B cell (primary cell): ENCODE results near the gene DSP. TPM values are rescaled to one million over a fixed set of nuclear protein-coding genes. Genes with fewer than 3 reads are reported as not detected.

Experiments
- ATAC-seq: fragments of 200-7000 bp; cut with Tn5 transposase; one replicate; pipeline ENCODE4 v1.10.0; 2021; ENCODE audit warnings: low read depth, mild to moderate bottlenecking, moderate number of reproducible peaks, moderate library complexity
- CTCF ChIA-PET: fragments of 350-600 bp; sonication (Branson Sonifier 250); formaldehyde crosslinking; loops from one replicate; lab custom pipeline; 2021; ENCODE audit warnings: antibody characterized with exemption, inconsistent platforms; lab: Charles Lee
- POLR2A ChIA-PET: fragments of 350-600 bp; sonication (Branson Sonifier 250); formaldehyde crosslinking; loops from one replicate; lab custom pipeline; 2021; ENCODE audit warnings: antibody characterized with exemption; lab: Charles Lee
- DNase-seq: peaks from one replicate; pipeline ENCODE4 v3.0.0; 2013
- H2AFZ ChIP-seq: 2 replicates; pipeline ENCODE4 v1.6.1; 2012; ENCODE audit warnings: mild to moderate bottlenecking, low read depth, low read length; ENCODE audit not compliant: insufficient read depth, poor library complexity, severe bottlenecking
- H3K27ac ChIP-seq, 2 donors: 1 replicate in 1 of 2; 2 replicates in 1 of 2; pipeline ENCODE4 v1.5.1; 2012 to 2013; ENCODE audit warnings: low read length in 2 of 2, mild to moderate bottlenecking in 2 of 2, moderate library complexity in 1 of 2
- H3K27me3 ChIP-seq, 4 experiments: fragments of 200-600 bp in 1 of 4; sonication (generic) in 1 of 4; replicated peaks in 1 of 4; 1 replicate in 2 of 4; 2 replicates in 2 of 4; pipeline versions ENCODE4 v1.6.1 to v1.7.0; 2013 to 2016; ENCODE audit warnings: low read length in 3 of 4, mild to moderate bottlenecking in 2 of 4, mixed read lengths in 1 of 4, moderate library complexity in 1 of 4; ENCODE audit not compliant: insufficient read depth in 4 of 4, control insufficient read depth in 3 of 4; ENCODE audit errors: control extremely low read depth in 1 of 4
- H3K36me3 ChIP-seq, 2 experiments: replicated peaks in 1 of 2; 1 replicate in 1 of 2; 2 replicates in 1 of 2; pipeline versions ENCODE4 v1.6.1 to v1.7.1; 2013; ENCODE audit warnings: low read length in 1 of 2; ENCODE audit not compliant: insufficient read depth in 2 of 2, control insufficient read depth in 1 of 2; ENCODE audit errors: control extremely low read depth in 1 of 2, extremely low read depth in 1 of 2
- H3K4me1 ChIP-seq, 2 donors: fragments of 200-600 bp in 1 of 2; sonication (generic) in 1 of 2; 1 replicate in 1 of 2; 2 replicates in 1 of 2; pipeline versions ENCODE4 v1.5.1 to v1.6.1; 2013 to 2017; ENCODE audit warnings: low read length in 2 of 2; ENCODE audit not compliant: control insufficient read depth in 2 of 2, insufficient read depth in 2 of 2
- H3K4me2 ChIP-seq: replicated peaks from 2 replicates; pipeline ENCODE3; 2012; ENCODE audit warnings: mild to moderate bottlenecking, low read depth, low read length; ENCODE audit not compliant: poor library complexity, severe bottlenecking
- H3K4me3 ChIP-seq, 5 experiments: fragments of 200-600 bp in 1 of 5; sonication (generic) in 1 of 5; 1 replicate in 3 of 5; 2 replicates in 2 of 5; pipeline versions ENCODE4 v1.5.1 to v1.7.0; 2011 to 2016; ENCODE audit warnings: low read length in 4 of 5, mild to moderate bottlenecking in 4 of 5, low read depth in 2 of 5, control low read depth in 1 of 5, moderate library complexity in 1 of 5; ENCODE audit not compliant: insufficient read depth in 1 of 5; ENCODE audit errors: control extremely low read depth in 1 of 5, extremely low read depth in 1 of 5
- H3K79me2 ChIP-seq: fragments of 200-600 bp; sonication (generic); one replicate; pipeline ENCODE4 v1.6.0; 2016; ENCODE audit warnings: low read length; ENCODE audit not compliant: control insufficient read depth, insufficient read depth
- H3K9ac ChIP-seq: fragments of 200-600 bp; sonication (generic); 2 replicates; pipeline ENCODE4 v1.6.1; 2017; ENCODE audit warnings: mild to moderate bottlenecking, low read length, moderate library complexity
- H3K9me3 ChIP-seq, 3 donors: one replicate each; pipeline versions ENCODE4 v1.6.1 to v1.7.1; 2013; ENCODE audit warnings: low read length in 2 of 3; ENCODE audit not compliant: control insufficient read depth in 2 of 3, insufficient read depth in 1 of 3; ENCODE audit errors: control extremely low read depth in 1 of 3
- H4K20me1 ChIP-seq: 2 replicates; pipeline ENCODE4 v1.6.0; 2012; ENCODE audit warnings: mild to moderate bottlenecking, low read length; ENCODE audit not compliant: insufficient read depth, control insufficient read depth, poor library complexity, severe bottlenecking
- H3K27ac Mint-ChIP-seq: one replicate; pipeline ENCODE4 v1.8.0; 2021; ENCODE audit warnings: mixed read lengths
- H3K27me3 Mint-ChIP-seq: one replicate; pipeline ENCODE4 v1.8.0; 2021; ENCODE audit warnings: mixed read lengths
- H3K4me1 Mint-ChIP-seq: one replicate; pipeline ENCODE4 v1.8.0; 2021; ENCODE audit warnings: mixed read lengths
- H3K4me3 Mint-ChIP-seq: one replicate; pipeline ENCODE4 v1.8.0; 2021; ENCODE audit warnings: mixed read lengths
- H3K9me3 Mint-ChIP-seq: one replicate; pipeline ENCODE4 v1.8.0; 2022; ENCODE audit warnings: mixed read lengths; ENCODE audit not compliant: insufficient read depth
- CTCF ChIP-seq: fragments of 200-600 bp; IDR thresholded peaks from one replicate; pipeline ENCODE4 v1.8.0; 2022; ENCODE audit warnings: antibody characterized with exemption, mild to moderate bottlenecking
- EZH2 ChIP-seq: IDR thresholded peaks from 2 replicates; pipeline ENCODE4 v1.6.1; 2012; ENCODE audit warnings: borderline replicate concordance, low read depth, mild to moderate bottlenecking, moderate library complexity, low read length; ENCODE audit not compliant: insufficient read depth, poor library complexity, severe bottlenecking
- WGBS: methylation state at CpG from one replicate; pipeline ENCODE4 v1.1.5; 2013; ENCODE audit warnings: missing lambda C conversion rate; ENCODE audit not compliant: insufficient coverage; 5-methylcytosine and 5-hydroxymethylcytosine counted together
- intact Hi-C: fragments of 100-400 bp; cut with micrococcal nuclease; formaldehyde crosslinking; loops from one replicate; pipeline ENCODE4 v1.10.0; 2022
- polyA plus RNA-seq: library from polyadenylated mRNA; depleted of rRNA; stranded (reverse); fragments of >200 nt; gene quantifications from 2 replicates; pipeline ENCODE4 v1.2.3, GENCODE V29; 2012
- total RNA-seq, 2 donors: library from RNA; stranded (reverse); fragments of 120-200 nt in 1 of 2; gene quantifications; 1 replicate in 1 of 2; 2 replicates in 1 of 2; pipeline versions ENCODE4 v1.2.3 to v1.2.4, GENCODE V29; 2013 to 2022

The DSP gene
- total and polyA plus RNA-seq, 2 donors (not counting 1 experiment from before 2014, with no cell fraction given), result not detected

GRCh38 chr6:7633361-7633760 lies 91.9 kb downstream of the DSP start:
- H3K4me2 ChIP-seq, result no peak overlapping the region
- no CpG with 5 or more reads among the region's 4 CpGs for WGBS
- peaks cover 0 to 3% (median 0%) of the 10 kb centered on the region in 3 donors for H3K9me3 ChIP-seq
- H3K36me3 ChIP-seq, result no peaks in the 10 kb centered on the region
- Mint-ChIP-seq H3K4me1 (no peaks in the 10 kb centered on the region), H3K27me3 (peaks cover 24% of the 10 kb centered on the region), H3K9me3 (no peaks in the 10 kb centered on the region), H3K27ac (no peak overlapping the region), H3K4me3 (no peak overlapping the region)
- intact Hi-C loops, result no loop called here
- no peaks in the 10 kb centered on the region for H4K20me1 ChIP-seq
- H3K4me1 ChIP-seq, result no peaks in the 10 kb centered on the region
- H3K9ac ChIP-seq, result no peak overlapping the region
- ChIA-PET POLR2A (no interaction called here), CTCF (no interaction called here)
- no peak overlapping the region for H3K4me3 ChIP-seq
- DNase-seq (no peak), ATAC-seq (no peak)
- H3K79me2 ChIP-seq, result no peaks in the 10 kb centered on the region
- no peak overlapping the region for H3K27ac ChIP-seq
- TF ChIP-seq EZH2, result no peak
- no peak overlapping the region for H2AFZ ChIP-seq
- H3K27me3 ChIP-seq, result peaks cover 0 to 3% (median 0%) of the 10 kb centered on the region in 4 experiments

- no CpG with 5 or more reads among the region's 1 CpG for WGBS
- no peaks in the 10 kb centered on the region for H3K4me1 Mint-ChIP-seq
- peaks cover 14% of the 10 kb centered on the region for H3K27me3 Mint-ChIP-seq
- DNase-seq (no peak), ATAC-seq (no peak)
- no peaks in the 10 kb centered on the region for H3K9me3 Mint-ChIP-seq
- Histone ChIP-seq H3K9me3 (no peaks in the 10 kb centered on the region), H3K27me3 (peaks cover 0 to 3% (median 0%) of the 10 kb centered on the region in 4 experiments), H3K36me3 (no peaks in the 10 kb centered on the region), H2AFZ (no peak overlapping the region), H3K9ac (no peak overlapping the region), H3K4me2 (no peak overlapping the region), H3K27ac (no peak overlapping the region), H4K20me1 (no peaks in the 10 kb centered on the region), H3K4me1 (no peaks in the 10 kb centered on the region), H3K4me3 (no peak overlapping the region), H3K79me2 (no peaks in the 10 kb centered on the region)
- ChIA-PET CTCF (no interaction called here), POLR2A (no interaction called here)
- no peak for TF ChIP-seq EZH2
- TF ChIP-seq CTCF, result no peak
- H3K27ac Mint-ChIP-seq, result no peak overlapping the region
- intact Hi-C loops, result no loop called here
- H3K4me3 Mint-ChIP-seq, result no peak overlapping the region
Observed at GRCh38 chr6:7636151-7636550, 94.7 kb downstream of the DSP start.

Other genes starting within 250 kb of the DSP start
- 81.6 and 85.3 TPM in 2 replicates for gene SSR1, start 228.5 kb upstream of the DSP start, total RNA-seq
- 15.9 and 28.6 TPM in 2 replicates for gene SSR1, start 228.5 kb upstream of the DSP start, polyA plus RNA-seq
- 0.32 and 0.34 TPM in 2 replicates for gene CAGE1, start 151.9 kb upstream of the DSP start, total RNA-seq
- 0.13 and 0.25 TPM in 2 replicates for gene CAGE1, start 151.9 kb upstream of the DSP start, polyA plus RNA-seq
- 25.9 and 32.1 TPM in 2 replicates for gene RIOK1, start 151.9 kb upstream of the DSP start, total RNA-seq
- gene RIOK1, start 151.9 kb upstream of the DSP start, polyA plus RNA-seq, result 13.9 and 36.0 TPM in 2 replicates
- 22.9 and 25.3 TPM in 2 replicates for gene SNRNP48, start 48.5 kb downstream of the DSP start, total RNA-seq
- 8.9 and 11.7 TPM in 2 replicates for gene SNRNP48, start 48.5 kb downstream of the DSP start, polyA plus RNA-seq
- gene BMP6, start 184.4 kb downstream of the DSP start, total RNA-seq, result 2.2 and 2.9 TPM in 2 replicates
- gene BMP6, start 184.4 kb downstream of the DSP start, polyA plus RNA-seq, result 0.43 and 0.78 TPM in 2 replicates